ENCODE data around the gene RPL29.

The RPL29 gene

DNA sequence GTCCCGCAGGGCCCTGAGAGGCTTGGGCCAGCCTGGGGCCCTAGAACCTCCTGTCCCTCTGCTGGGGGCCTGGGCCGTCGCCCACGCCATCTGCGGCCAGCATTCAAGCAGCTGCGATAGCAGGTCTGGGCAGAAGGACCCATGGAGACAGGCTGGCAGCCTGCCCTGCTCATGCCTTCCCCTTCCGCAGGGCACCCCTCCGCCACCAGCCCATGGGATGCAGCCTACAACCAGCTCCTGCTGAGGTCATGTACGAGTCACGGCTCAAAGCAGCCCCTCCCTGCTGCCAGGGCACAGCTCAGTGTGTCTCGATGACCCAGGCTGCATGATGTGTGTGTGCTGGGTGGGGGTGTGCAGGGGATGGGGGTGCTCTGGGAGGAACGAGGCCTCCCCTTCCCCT, 32.9 kb upstream of the RPL29 start:
- TF ChIP-seq USF1 (IDR thresholded peaks at IDR 0.05) (no peak), ZBTB7A (IDR thresholded peaks at IDR 0.05; ENCODE audit: low read depth) (no peak), RAD21 (IDR thresholded peaks at IDR 0.05; ENCODE audit: low read depth) (no peak), YY1 (IDR thresholded peaks at IDR 0.05; ENCODE audit: low read depth) (no peak), CREB1 (IDR thresholded peaks at IDR 0.05; ENCODE audit: low read depth) (no peak), TCF12 (IDR thresholded peaks at IDR 0.05; ENCODE audit: low read depth) (no peak), CEBPB (IDR thresholded peaks at IDR 0.05) (no peak), EGR1 (IDR thresholded peaks at IDR 0.05) (no peak), EP300 (IDR thresholded peaks at IDR 0.05; ENCODE audit: borderline replicate concordance) (no peak), TAF1 (IDR thresholded peaks at IDR 0.05; ENCODE audit: low read depth) (no peak), FOXM1 (IDR thresholded peaks at IDR 0.05; ENCODE audit: borderline replicate concordance, low read depth) (no peak), TEAD4 (IDR thresholded peaks at IDR 0.05) (no peak), NFIC (IDR thresholded peaks at IDR 0.05) (no peak)
- TF ChIP-seq, protein P1, sequence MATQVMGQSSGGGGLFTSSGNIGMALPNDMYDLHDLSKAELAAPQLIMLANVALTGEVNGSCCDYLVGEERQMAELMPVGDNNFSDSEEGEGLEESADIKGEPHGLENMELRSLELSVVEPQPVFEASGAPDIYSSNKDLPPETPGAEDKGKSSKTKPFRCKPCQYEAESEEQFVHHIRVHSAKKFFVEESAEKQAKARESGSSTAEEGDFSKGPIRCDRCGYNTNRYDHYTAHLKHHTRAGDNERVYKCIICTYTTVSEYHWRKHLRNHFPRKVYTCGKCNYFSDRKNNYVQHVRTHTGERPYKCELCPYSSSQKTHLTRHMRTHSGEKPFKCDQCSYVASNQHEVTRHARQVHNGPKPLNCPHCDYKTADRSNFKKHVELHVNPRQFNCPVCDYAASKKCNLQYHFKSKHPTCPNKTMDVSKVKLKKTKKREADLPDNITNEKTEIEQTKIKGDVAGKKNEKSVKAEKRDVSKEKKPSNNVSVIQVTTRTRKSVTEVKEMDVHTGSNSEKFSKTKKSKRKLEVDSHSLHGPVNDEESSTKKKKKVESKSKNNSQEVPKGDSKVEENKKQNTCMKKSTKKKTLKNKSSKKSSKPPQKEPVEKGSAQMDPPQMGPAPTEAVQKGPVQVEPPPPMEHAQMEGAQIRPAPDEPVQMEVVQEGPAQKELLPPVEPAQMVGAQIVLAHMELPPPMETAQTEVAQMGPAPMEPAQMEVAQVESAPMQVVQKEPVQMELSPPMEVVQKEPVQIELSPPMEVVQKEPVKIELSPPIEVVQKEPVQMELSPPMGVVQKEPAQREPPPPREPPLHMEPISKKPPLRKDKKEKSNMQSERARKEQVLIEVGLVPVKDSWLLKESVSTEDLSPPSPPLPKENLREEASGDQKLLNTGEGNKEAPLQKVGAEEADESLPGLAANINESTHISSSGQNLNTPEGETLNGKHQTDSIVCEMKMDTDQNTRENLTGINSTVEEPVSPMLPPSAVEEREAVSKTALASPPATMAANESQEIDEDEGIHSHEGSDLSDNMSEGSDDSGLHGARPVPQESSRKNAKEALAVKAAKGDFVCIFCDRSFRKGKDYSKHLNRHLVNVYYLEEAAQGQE (IDR thresholded peaks at IDR 0.05; ENCODE audit: low read depth) = no peak
- TF ChIP-seq, protein P2, sequence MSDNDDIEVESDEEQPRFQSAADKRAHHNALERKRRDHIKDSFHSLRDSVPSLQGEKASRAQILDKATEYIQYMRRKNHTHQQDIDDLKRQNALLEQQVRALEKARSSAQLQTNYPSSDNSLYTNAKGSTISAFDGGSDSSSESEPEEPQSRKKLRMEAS (IDR thresholded peaks at IDR 0.05) = no peak

DNA sequence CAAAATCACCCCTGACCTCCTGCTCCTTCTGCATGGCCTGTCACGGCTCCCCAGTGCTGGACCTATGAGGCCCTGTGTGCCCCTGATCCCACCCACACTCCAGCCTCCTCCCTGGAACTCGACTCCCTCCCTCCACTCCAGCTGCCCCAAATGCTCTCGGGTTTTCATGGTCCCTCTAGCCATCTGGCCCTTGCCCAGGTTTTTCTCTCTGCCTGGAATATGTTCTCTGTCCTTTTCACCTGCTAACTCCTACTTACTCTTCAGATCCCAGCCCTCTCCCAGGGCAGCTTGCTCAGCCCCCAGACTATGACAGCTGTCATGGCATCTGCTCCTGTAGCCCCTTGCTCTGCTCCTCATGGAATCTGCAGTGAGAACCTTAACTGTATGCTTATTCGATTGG, 30.3 kb upstream of the RPL29 start:
- TF ChIP-seq TAF1 (IDR thresholded peaks at IDR 0.05; ENCODE audit: low read depth) = no peak
- no peak for TF ChIP-seq CEBPB (IDR thresholded peaks at IDR 0.05)
- no peak for TF ChIP-seq FOXM1 (IDR thresholded peaks at IDR 0.05; ENCODE audit: borderline replicate concordance, low read depth)
- no peak for TF ChIP-seq RAD21 (IDR thresholded peaks at IDR 0.05; ENCODE audit: low read depth)
- no peak for TF ChIP-seq CREB1 (IDR thresholded peaks at IDR 0.05; ENCODE audit: low read depth)
- TF ChIP-seq USF1 (IDR thresholded peaks at IDR 0.05) = no peak
- no peak for TF ChIP-seq TEAD4 (IDR thresholded peaks at IDR 0.05)
- no peak for TF ChIP-seq YY1 (IDR thresholded peaks at IDR 0.05; ENCODE audit: low read depth)
- TF ChIP-seq, protein P1 (IDR thresholded peaks at IDR 0.05; ENCODE audit: low read depth) = no peak
- TF ChIP-seq EGR1 (IDR thresholded peaks at IDR 0.05) = no peak
- TF ChIP-seq TCF12 (IDR thresholded peaks at IDR 0.05; ENCODE audit: low read depth) = no peak
- no peak for TF ChIP-seq ZBTB7A (IDR thresholded peaks at IDR 0.05; ENCODE audit: low read depth)
- no peak for TF ChIP-seq NFIC (IDR thresholded peaks at IDR 0.05)
- TF ChIP-seq, protein P2 (IDR thresholded peaks at IDR 0.05) = no peak
- no peak for TF ChIP-seq EP300 (IDR thresholded peaks at IDR 0.05; ENCODE audit: borderline replicate concordance)

- TF ChIP-seq FOXM1 (IDR thresholded peaks at IDR 0.05; ENCODE audit: borderline replicate concordance, low read depth) (no peak), TAF1 (IDR thresholded peaks at IDR 0.05; ENCODE audit: low read depth) (no peak), TCF12 (IDR thresholded peaks at IDR 0.05; ENCODE audit: low read depth) (no peak), EP300 (IDR thresholded peaks at IDR 0.05; ENCODE audit: borderline replicate concordance) (no peak), RAD21 (IDR thresholded peaks at IDR 0.05; ENCODE audit: low read depth) (no peak), NFIC (IDR thresholded peaks at IDR 0.05) (no peak), CREB1 (IDR thresholded peaks at IDR 0.05; ENCODE audit: low read depth) (no peak), EGR1 (IDR thresholded peaks at IDR 0.05) (no peak), TEAD4 (IDR thresholded peaks at IDR 0.05) (no peak), YY1 (IDR thresholded peaks at IDR 0.05; ENCODE audit: low read depth) (no peak), CEBPB (IDR thresholded peaks at IDR 0.05) (no peak), ZBTB7A (IDR thresholded peaks at IDR 0.05; ENCODE audit: low read depth) (no peak)
- TF ChIP-seq, protein P2 (IDR thresholded peaks at IDR 0.05) = no peak
- TF ChIP-seq, protein P1 (IDR thresholded peaks at IDR 0.05; ENCODE audit: low read depth) = no peak
Observed at GRCh38 chr3:52025453-52025852, 29.8 kb upstream of the RPL29 start.
